ENCODE measurements around the gene CDK6. TPM values are rescaled to one million over a fixed set of nuclear protein-coding genes. Genes with fewer than 3 reads are reported as not detected.

Gene CDK6
- total and polyA plus RNA-seq, 2 of the 8 experiments (the other 6 are each of a cell fraction or from before 2014, with no cell fraction given) = 5.9 to 18.9 TPM

DNA sequence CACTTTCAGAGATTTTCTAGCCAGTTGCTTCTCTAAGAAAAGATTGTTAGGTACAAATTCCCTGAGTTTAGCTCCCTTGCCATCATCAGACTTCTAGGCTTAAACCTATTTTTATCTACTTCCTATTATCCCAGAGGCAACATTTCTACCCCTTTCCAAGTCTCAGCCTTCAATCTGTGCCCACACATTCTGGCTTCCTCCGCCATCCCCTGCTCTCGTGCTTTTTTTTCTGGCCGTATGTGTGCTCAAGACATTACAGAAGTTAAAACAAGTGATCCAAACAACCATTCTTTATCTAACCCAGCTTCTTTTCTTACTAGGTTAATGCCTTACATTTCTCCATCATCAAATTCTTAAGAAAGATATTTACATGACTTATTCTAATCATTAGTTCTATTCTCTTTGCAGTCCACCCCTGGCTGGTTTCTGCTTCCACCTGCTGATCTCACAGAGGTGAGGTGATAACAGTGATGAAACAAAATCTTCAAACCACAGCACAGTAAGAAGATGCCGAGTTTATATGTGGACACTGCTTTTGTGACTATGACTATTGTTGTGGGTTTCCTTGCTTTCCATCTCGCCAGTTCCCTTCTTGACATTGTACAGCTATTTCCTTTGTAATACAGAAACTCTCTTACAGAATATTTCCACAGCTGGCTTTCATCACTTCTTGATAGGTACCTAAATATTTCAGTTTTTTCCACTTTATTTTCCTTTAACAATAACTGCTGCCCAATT, 18.3 kb upstream of the CDK6 start:
- Histone ChIP-seq H3K14ac (ENCODE audit: insufficient read length) (no peak overlapping the region), H3K4ac (replicated peaks; ENCODE audit: insufficient read length, low read depth, low read length) (no peak overlapping the region), H4K20me1 (replicated peaks in 1 of 2; ENCODE audit: control insufficient read depth in 1 of 2, insufficient read depth in 2 of 2, low read length in 2 of 2) (no peaks in the 10 kb centered on the region), H2BK120ac (replicated peaks; ENCODE audit: low read depth, low read length) (no peak overlapping the region), H2BK15ac (ENCODE audit: low read length) (no peak overlapping the region), H3K56ac (replicated peaks; ENCODE audit: insufficient read length, low read depth, low read length) (no peak overlapping the region), H2BK12ac (ENCODE audit: low read depth, low read length) (no peak overlapping the region), H2BK5ac (ENCODE audit: low read depth, low read length) (no peak overlapping the region), H3K23me2 (ENCODE audit: low read depth, low read length) (no peaks in the 10 kb centered on the region), H2BK20ac (ENCODE audit: low read length) (no peak overlapping the region), H3K9ac (replicated peaks in 1 of 4; ENCODE audit: extremely low read depth in 1 of 4, low read depth in 3 of 4, low read length in 3 of 4) (no peak overlapping the region), H4K5ac (ENCODE audit: insufficient read length, low read depth, low read length) (no peak overlapping the region), H4K91ac (replicated peaks; ENCODE audit: insufficient read length, low read length) (no peak overlapping the region), H3K9me3 (ENCODE audit: insufficient read depth in 2 of 2, low read depth in 1 of 2, low read length in 1 of 2) (no peaks in the 10 kb centered on the region), H3K36me3 (ENCODE audit: control insufficient read depth in 2 of 4, insufficient read depth in 4 of 4, low read length in 3 of 4) (no peaks in the 10 kb centered on the region), H4K8ac (ENCODE audit: extremely low read depth, insufficient read depth, low read length) (no peak overlapping the region), H3K4me1 (replicated peaks in 1 of 4; ENCODE audit: control insufficient read depth in 3 of 4, insufficient read depth in 4 of 4, low read length in 3 of 4) (no peaks in the 10 kb centered on the region), H3K27me3 (replicated peaks in 1 of 4; ENCODE audit: control insufficient read depth in 3 of 4, extremely low read depth in 1 of 4, insufficient read depth in 3 of 4, low read length in 3 of 4) (no peaks in the 10 kb centered on the region), H3K23ac (ENCODE audit: insufficient read length) (no peak overlapping the region), H3K79me2 (ENCODE audit: control insufficient read depth in 1 of 2, insufficient read depth in 2 of 2, low read length in 2 of 2) (no peaks in the 10 kb centered on the region), H3K18ac (ENCODE audit: extremely low read depth, low read length) (no peak overlapping the region), H3K4me2 (ENCODE audit: insufficient read depth in 1 of 2, low read depth in 2 of 2, low read length in 2 of 2) (no peak overlapping the region), H3K4me3 (ENCODE audit: extremely low read depth in 1 of 4, insufficient read depth in 2 of 4, low read depth in 3 of 4, low read length in 4 of 4) (no peak overlapping the region), H2AFZ (ENCODE audit: low read length) (no peak overlapping the region), H2AK5ac (ENCODE audit: low read depth, low read length) (no peak overlapping the region), H3K79me1 (ENCODE audit: low read depth, low read length) (no peaks in the 10 kb centered on the region), H3K27ac (ENCODE audit: low read depth, low read length) (no peak overlapping the region)
- ChIA-PET POLR2A (ENCODE audit: partially characterized antibody) (interaction anchor here (0.8 kb wide), 1 partner anchor 22 kb away, joined by 3 read pairs; no protein-coding TSS in a partner anchor), CTCF (ENCODE audit: partially characterized antibody) (interaction anchor here (1.0 to 1.2 kb wide), 3 partner anchors 10 to 232 kb away, joined by 3 read pairs; no protein-coding TSS in a partner anchor)
- FAIRE-seq (no peak), DNase-seq (ENCODE audit: low read depth in 1 of 2, low spot score in 2 of 2) (no peak)
- WGBS, 2 experiments (ENCODE audit: extremely low coverage in 1 of 2, insufficient coverage in 1 of 2, insufficient read length in 1 of 2, insufficient replicate concordance in 2 of 2, low coverage in 1 of 2, low lambda C conversion rate in 2 of 2, missing lambda C conversion rate in 1 of 2) = 69% methylated on average over 5 of the region's 5 CpGs; no CpG with 5 or more reads in 1 of the 2 experiments
- no peak for TF ChIP-seq BACH1 (IDR thresholded peaks at IDR 0.05; ENCODE audit: low read length)
- TF ChIP-seq ZNF274 (IDR thresholded peaks at IDR 0.05; ENCODE audit: borderline replicate concordance, extremely low read depth, low read length) = no peak
- no peak for TF ChIP-seq CHD1 (IDR thresholded peaks at IDR 0.05; ENCODE audit: low read depth, low read length)
- TF ChIP-seq SP2 (IDR thresholded peaks at IDR 0.05; ENCODE audit: low read length) = no peak
- TF ChIP-seq BCL11A (IDR thresholded peaks at IDR 0.05; ENCODE audit: low read depth in 2 of 2, low read length in 2 of 2) = no peak
- TF ChIP-seq KDM1A (IDR thresholded peaks at IDR 0.05; ENCODE audit: borderline replicate concordance, low read length) = no peak
- TF ChIP-seq, protein P1, sequence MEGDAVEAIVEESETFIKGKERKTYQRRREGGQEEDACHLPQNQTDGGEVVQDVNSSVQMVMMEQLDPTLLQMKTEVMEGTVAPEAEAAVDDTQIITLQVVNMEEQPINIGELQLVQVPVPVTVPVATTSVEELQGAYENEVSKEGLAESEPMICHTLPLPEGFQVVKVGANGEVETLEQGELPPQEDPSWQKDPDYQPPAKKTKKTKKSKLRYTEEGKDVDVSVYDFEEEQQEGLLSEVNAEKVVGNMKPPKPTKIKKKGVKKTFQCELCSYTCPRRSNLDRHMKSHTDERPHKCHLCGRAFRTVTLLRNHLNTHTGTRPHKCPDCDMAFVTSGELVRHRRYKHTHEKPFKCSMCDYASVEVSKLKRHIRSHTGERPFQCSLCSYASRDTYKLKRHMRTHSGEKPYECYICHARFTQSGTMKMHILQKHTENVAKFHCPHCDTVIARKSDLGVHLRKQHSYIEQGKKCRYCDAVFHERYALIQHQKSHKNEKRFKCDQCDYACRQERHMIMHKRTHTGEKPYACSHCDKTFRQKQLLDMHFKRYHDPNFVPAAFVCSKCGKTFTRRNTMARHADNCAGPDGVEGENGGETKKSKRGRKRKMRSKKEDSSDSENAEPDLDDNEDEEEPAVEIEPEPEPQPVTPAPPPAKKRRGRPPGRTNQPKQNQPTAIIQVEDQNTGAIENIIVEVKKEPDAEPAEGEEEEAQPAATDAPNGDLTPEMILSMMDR (IDR thresholded peaks at IDR 0.05; ENCODE audit: control extremely low read depth in 1 of 3, insufficient read depth in 1 of 3, low read depth in 1 of 3, low read length in 3 of 3) = no peak
- TF ChIP-seq CBX5 (IDR thresholded peaks at IDR 0.05; ENCODE audit: low read depth, low read length) = no peak
- no peak for TF ChIP-seq SAP30 (IDR thresholded peaks at IDR 0.05; ENCODE audit: insufficient read depth, insufficient replicate concordance, low read length)
- no peak for TF ChIP-seq HDAC6 (IDR thresholded peaks at IDR 0.05; ENCODE audit: low read depth, low read length)
- no peak for TF ChIP-seq ASH2L (IDR thresholded peaks at IDR 0.05; ENCODE audit: low read length)

Measured in H1 (cell line).